SU-DHL-6 (cell line): ENCODE results near the gene SERPINI1.

ENCODE experiments used
- EZH2phosphoT487 ChIP-seq: fragments of 200-600 bp; sonication (generic), shearing (Covaris generic); conservative IDR thresholded peaks from 2 replicates; pipeline ENCODE4 v1.6.1; 2018; ENCODE audit warnings: mild to moderate bottlenecking, antibody characterized with exemption, low read length, moderate library complexity, mixed read lengths
- TF ChIP-seq, protein P1 (sequence below): fragments of 200-600 bp; sonication (generic); IDR thresholded peaks from one replicate; pipeline ENCODE4 v1.5.1; 2017; ENCODE audit warnings: antibody characterized with exemption, mild to moderate bottlenecking, low read length, moderate library complexity; ENCODE audit not compliant: insufficient read depth, poor library complexity, severe bottlenecking

DNA sequence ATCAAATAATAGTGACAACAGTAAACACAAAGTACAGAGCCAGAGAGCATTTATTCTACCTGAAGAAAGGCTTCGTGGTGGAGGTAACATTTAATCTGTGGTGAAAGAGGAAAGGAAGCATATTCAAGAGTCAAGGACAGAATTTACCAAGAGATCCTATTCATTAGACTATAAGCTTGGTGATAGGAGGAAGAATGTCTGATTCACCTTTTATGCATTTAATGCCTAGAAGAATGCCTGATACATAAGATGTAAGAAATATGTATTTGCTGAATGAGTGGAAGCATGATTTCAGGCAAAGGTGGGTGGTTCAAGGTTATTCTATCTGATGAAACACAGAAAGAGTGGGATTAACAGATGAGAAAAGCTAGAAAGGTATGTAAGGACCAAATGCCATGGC, 119.8 kb downstream of the SERPINI1 start:
- TF ChIP-seq, protein P1, sequence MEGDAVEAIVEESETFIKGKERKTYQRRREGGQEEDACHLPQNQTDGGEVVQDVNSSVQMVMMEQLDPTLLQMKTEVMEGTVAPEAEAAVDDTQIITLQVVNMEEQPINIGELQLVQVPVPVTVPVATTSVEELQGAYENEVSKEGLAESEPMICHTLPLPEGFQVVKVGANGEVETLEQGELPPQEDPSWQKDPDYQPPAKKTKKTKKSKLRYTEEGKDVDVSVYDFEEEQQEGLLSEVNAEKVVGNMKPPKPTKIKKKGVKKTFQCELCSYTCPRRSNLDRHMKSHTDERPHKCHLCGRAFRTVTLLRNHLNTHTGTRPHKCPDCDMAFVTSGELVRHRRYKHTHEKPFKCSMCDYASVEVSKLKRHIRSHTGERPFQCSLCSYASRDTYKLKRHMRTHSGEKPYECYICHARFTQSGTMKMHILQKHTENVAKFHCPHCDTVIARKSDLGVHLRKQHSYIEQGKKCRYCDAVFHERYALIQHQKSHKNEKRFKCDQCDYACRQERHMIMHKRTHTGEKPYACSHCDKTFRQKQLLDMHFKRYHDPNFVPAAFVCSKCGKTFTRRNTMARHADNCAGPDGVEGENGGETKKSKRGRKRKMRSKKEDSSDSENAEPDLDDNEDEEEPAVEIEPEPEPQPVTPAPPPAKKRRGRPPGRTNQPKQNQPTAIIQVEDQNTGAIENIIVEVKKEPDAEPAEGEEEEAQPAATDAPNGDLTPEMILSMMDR = no peak
- TF ChIP-seq EZH2phosphoT487 = no peak
